H1 (cell line): ENCODE data around the gene ADD1. TPM values are rescaled to one million over a fixed set of nuclear protein-coding genes. Genes with fewer than 3 reads are reported as not detected.

Experiments used
- CTCF ChIA-PET: fragments of 300-600 bp; sonication (Branson Sonifier 250); formaldehyde crosslinking; loops from one replicate; lab custom pipeline; 2021; ENCODE audit not compliant: partially characterized antibody; lab: Charles Lee
- POLR2A ChIA-PET: fragments of 300-600 bp; sonication (Branson Sonifier 250); formaldehyde crosslinking; loops from one replicate; lab custom pipeline; 2021; ENCODE audit warnings: inconsistent platforms; ENCODE audit not compliant: partially characterized antibody; lab: Charles Lee
- DNase-seq, 2 experiments: peaks; one replicate each; pipeline versions ENCODE4 v3.0.0 to v3.0.0-alpha.2; 2010 to 2022; ENCODE audit warnings: low spot score in 2 of 2, low read depth in 1 of 2, mixed read lengths in 1 of 2
- FAIRE-seq: peaks from 2 replicates; lab custom pipeline; 2011; peaks lifted over from hg19 to GRCh38; lab: Jason Lieb, UNC
- H2AFZ ChIP-seq: 2 replicates; pipeline ENCODE4 v1.8.1; 2012; ENCODE audit warnings: low read length, inconsistent platforms
- H2AK5ac ChIP-seq: 2 replicates; pipeline ENCODE4 v1.6.1; 2013; ENCODE audit warnings: low read depth, low read length
- H2BK120ac ChIP-seq: replicated peaks from 2 replicates; pipeline ENCODE3; 2013; ENCODE audit warnings: low read depth, low read length, inconsistent platforms
- H2BK12ac ChIP-seq: 2 replicates; pipeline ENCODE4 v1.6.1; 2013; ENCODE audit warnings: low read depth, low read length
- H2BK15ac ChIP-seq: 2 replicates; pipeline ENCODE4 v1.6.1; 2013; ENCODE audit warnings: low read length
- H2BK20ac ChIP-seq: 2 replicates; pipeline ENCODE4 v1.6.1; 2013; ENCODE audit warnings: low read length
- H2BK5ac ChIP-seq: 2 replicates; pipeline ENCODE4 v1.6.1; 2013; ENCODE audit warnings: low read depth, low read length
- H3K14ac ChIP-seq: 2 replicates; pipeline ENCODE4 v1.6.1; 2013; ENCODE audit warnings: inconsistent platforms; ENCODE audit not compliant: insufficient read length
- H3K18ac ChIP-seq: 2 replicates; pipeline ENCODE4 v1.6.1; 2013; ENCODE audit warnings: low read length; ENCODE audit errors: extremely low read depth
- H3K23ac ChIP-seq: 2 replicates; pipeline ENCODE4 v1.6.1; 2013; ENCODE audit warnings: inconsistent platforms; ENCODE audit not compliant: insufficient read length
- H3K23me2 ChIP-seq: 2 replicates; pipeline ENCODE4 v1.6.1; 2013; ENCODE audit warnings: low read depth, low read length
- H3K27ac ChIP-seq: 2 replicates; pipeline ENCODE4 v1.6.1; 2011; ENCODE audit warnings: low read depth, low read length, inconsistent platforms
- H3K27me3 ChIP-seq, 4 experiments: replicated peaks in 1 of 4; 1 replicate in 1 of 4; 2 replicates in 3 of 4; pipeline versions ENCODE4 v1.6.1 to v1.8.1; 2011 to 2013; ENCODE audit warnings: low read length in 3 of 4, mild to moderate bottlenecking in 3 of 4, inconsistent platforms in 2 of 4, mixed read lengths in 2 of 4, moderate library complexity in 1 of 4; ENCODE audit not compliant: control insufficient read depth in 3 of 4, insufficient read depth in 3 of 4; ENCODE audit errors: extremely low read depth in 1 of 4
- H3K36me3 ChIP-seq, 4 experiments: 2 replicates each; pipeline versions ENCODE4 v1.6.1 to v1.8.1; 2011 to 2013; ENCODE audit warnings: mild to moderate bottlenecking in 4 of 4, low read length in 3 of 4, moderate library complexity in 2 of 4, control low read depth in 1 of 4, inconsistent platforms in 1 of 4; ENCODE audit not compliant: insufficient read depth in 4 of 4, control insufficient read depth in 2 of 4
- H3K4ac ChIP-seq: replicated peaks from 2 replicates; pipeline ENCODE3; 2013; ENCODE audit warnings: low read length, low read depth, mixed read lengths, inconsistent platforms; ENCODE audit not compliant: insufficient read length
- H3K4me1 ChIP-seq, 4 experiments: replicated peaks in 1 of 4; 1 replicate in 1 of 4; 2 replicates in 3 of 4; pipeline versions ENCODE4 v1.6.1 to v1.8.1; 2011 to 2013; ENCODE audit warnings: low read length in 3 of 4, inconsistent platforms in 2 of 4, mixed read lengths in 1 of 4; ENCODE audit not compliant: insufficient read depth in 4 of 4, control insufficient read depth in 3 of 4
- H3K4me2 ChIP-seq, 2 experiments: 2 replicates each; pipeline versions ENCODE4 v1.6.1 to v1.8.1; 2011 to 2013; ENCODE audit warnings: low read depth in 2 of 2, low read length in 2 of 2, control low read depth in 1 of 2, inconsistent platforms in 1 of 2, mild to moderate bottlenecking in 1 of 2; ENCODE audit not compliant: insufficient read depth in 1 of 2
- H3K4me3 ChIP-seq, 4 experiments: fragments of 200-600, 300-600 bp in 1 of 4; sonication (generic), shearing (Covaris generic), sonication (Bioruptor Twin) in 1 of 4; 2 replicates each; pipeline versions ENCODE4 v1.5.1 to v1.8.1; 2011 to 2016; ENCODE audit warnings: low read length in 4 of 4, low read depth in 3 of 4, control low read depth in 2 of 4, inconsistent platforms in 2 of 4, mild to moderate bottlenecking in 2 of 4, mixed read lengths in 1 of 4, moderate library complexity in 1 of 4; ENCODE audit not compliant: insufficient read depth in 2 of 4; ENCODE audit errors: extremely low read depth in 1 of 4
- H3K56ac ChIP-seq: replicated peaks from 2 replicates; pipeline ENCODE3; 2013; ENCODE audit warnings: low read depth, mild to moderate bottlenecking, mixed read lengths, low read length, inconsistent platforms; ENCODE audit not compliant: insufficient read length
- H3K79me1 ChIP-seq: 2 replicates; pipeline ENCODE4 v1.6.1; 2013; ENCODE audit warnings: low read depth, low read length, control low read depth
- H3K79me2 ChIP-seq, 2 experiments: 2 replicates each; pipeline versions ENCODE4 v1.6.1 to v1.8.1; 2012 to 2013; ENCODE audit warnings: low read length in 2 of 2, mild to moderate bottlenecking in 2 of 2, inconsistent platforms in 1 of 2; ENCODE audit not compliant: insufficient read depth in 2 of 2, control insufficient read depth in 1 of 2
- H3K9ac ChIP-seq, 4 experiments: replicated peaks in 1 of 4; 1 replicate in 1 of 4; 2 replicates in 3 of 4; pipeline versions ENCODE4 v1.6.1 to v1.8.1; 2011 to 2013; ENCODE audit warnings: low read depth in 3 of 4, low read length in 3 of 4, control low read depth in 2 of 4, mild to moderate bottlenecking in 2 of 4, moderate library complexity in 2 of 4, inconsistent platforms in 1 of 4; ENCODE audit errors: extremely low read depth in 1 of 4
- H3K9me3 ChIP-seq, 2 experiments: 2 replicates each; pipeline versions ENCODE4 v1.6.1 to v1.8.1; 2012 to 2013; ENCODE audit warnings: mild to moderate bottlenecking in 2 of 2, moderate library complexity in 2 of 2, control low read depth in 1 of 2, inconsistent platforms in 1 of 2, low read depth in 1 of 2, low read length in 1 of 2, mixed read lengths in 1 of 2; ENCODE audit not compliant: insufficient read depth in 2 of 2
- H4K20me1 ChIP-seq, 2 experiments: replicated peaks in 1 of 2; 2 replicates each; pipeline versions ENCODE3 to v1.8.1; 2011 to 2013; ENCODE audit warnings: inconsistent platforms in 2 of 2, low read length in 2 of 2, mild to moderate bottlenecking in 1 of 2; ENCODE audit not compliant: insufficient read depth in 2 of 2, control insufficient read depth in 1 of 2
- H4K5ac ChIP-seq: 2 replicates; pipeline ENCODE4 v1.6.1; 2013; ENCODE audit warnings: low read length, low read depth, mixed read lengths, inconsistent platforms; ENCODE audit not compliant: insufficient read length
- H4K8ac ChIP-seq: 2 replicates; pipeline ENCODE4 v1.8.0; 2013; ENCODE audit warnings: mild to moderate bottlenecking, moderate library complexity, low read length, inconsistent platforms; ENCODE audit not compliant: insufficient read depth; ENCODE audit errors: extremely low read depth
- H4K91ac ChIP-seq: replicated peaks from 2 replicates; pipeline ENCODE3; 2013; ENCODE audit warnings: low read length, mixed read lengths, inconsistent platforms; ENCODE audit not compliant: insufficient read length
- JUND ChIP-seq: IDR thresholded peaks from 2 replicates; pipeline ENCODE4 v1.6.1; 2011; ENCODE audit warnings: mild to moderate bottlenecking, improper control_type of control experiment, low read length
- RBBP5 ChIP-seq: IDR thresholded peaks from 2 replicates; pipeline ENCODE4 v1.7.1; 2012; ENCODE audit warnings: low read depth, mild to moderate bottlenecking, inconsistent platforms, low read length, moderate library complexity, borderline replicate concordance
- RXRA ChIP-seq: IDR thresholded peaks from 2 replicates; pipeline ENCODE4 v1.6.1; 2011; ENCODE audit warnings: low read depth, mild to moderate bottlenecking, low read length, moderate library complexity; ENCODE audit not compliant: insufficient read depth
- WGBS, 2 experiments: shearing (Covaris generic) in 1 of 2; methylation state at CpG; one replicate each; pipeline versions ENCODE4 v1.1.6 to v1.1.7; 2013 to 2015; ENCODE audit warnings: low lambda C conversion rate in 2 of 2, mixed read lengths in 2 of 2, inconsistent platforms in 1 of 2, low coverage in 1 of 2, missing lambda C conversion rate in 1 of 2; ENCODE audit not compliant: insufficient replicate concordance in 2 of 2, insufficient coverage in 1 of 2, insufficient read length in 1 of 2; ENCODE audit errors: extremely low coverage in 1 of 2, missing lambda C conversion rate in 1 of 2; 5-methylcytosine and 5-hydroxymethylcytosine counted together
- polyA plus RNA-seq, 7 experiments: library from polyadenylated mRNA; depleted of rRNA in 3 of 7; stranded (reverse) in 5 of 7; unstranded in 2 of 7; fragments of >200 nt in 5 of 7; fragments of 200-250 nt in 2 of 7; gene quantifications; 1 replicate in 5 of 7; 2 replicates in 1 of 7; 4 replicates in 1 of 7; pipeline versions ENCODE4 v1.2.1 to v1.2.3, GENCODE V29; 2011 to 2013; ENCODE audit warnings: missing spikeins in 2 of 7, mixed read lengths in 2 of 7
- total RNA-seq: library from RNA; stranded (reverse); fragmentation: NEBNext Ultra II Directional; extraction: Animal tissue kit (Norgen Biotek cat#: 25700); gene quantifications from 2 replicates; pipeline ENCODE4 v1.2.1, GENCODE V29; 2021

The ADD1 gene
- total and polyA plus RNA-seq, 2 of the 8 experiments (the other 6 are each of a cell fraction or from before 2014, with no cell fraction given) = 113 to 143 TPM

DNA sequence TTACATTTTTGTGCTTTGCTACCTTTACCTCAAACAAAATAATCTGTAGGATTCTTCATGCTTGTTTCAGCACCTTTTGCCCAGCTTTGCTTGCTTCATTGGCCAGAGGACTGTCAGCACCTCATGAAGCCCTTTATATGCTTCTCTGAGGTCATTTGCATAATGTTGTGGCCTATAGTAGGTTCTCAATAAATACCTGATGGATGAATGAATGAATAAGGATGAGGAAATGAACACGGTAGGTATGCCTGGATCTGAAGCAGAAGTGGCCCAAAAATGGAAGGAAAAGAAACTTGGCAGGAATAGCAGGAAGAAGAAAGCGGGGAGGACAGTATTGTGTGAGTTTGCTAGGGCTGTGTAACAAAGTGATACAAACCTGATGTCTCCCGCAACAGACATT is 127.6 kb downstream of the ADD1 start:
- Histone ChIP-seq H3K27me3 (no peaks in the 10 kb centered on the region), H3K23me2 (no peaks in the 10 kb centered on the region), H2BK20ac (no peak overlapping the region), H3K18ac (no peak overlapping the region), H2BK12ac (no peak overlapping the region), H2AFZ (no peak overlapping the region), H4K5ac (no peak overlapping the region), H3K36me3 (no peaks in the 10 kb centered on the region), H3K23ac (no peak overlapping the region), H4K91ac (no peak overlapping the region), H3K4me1 (no peaks in the 10 kb centered on the region), H3K79me1 (no peaks in the 10 kb centered on the region), H4K20me1 (no peaks in the 10 kb centered on the region), H3K79me2 (no peaks in the 10 kb centered on the region), H3K4me2 (no peak overlapping the region), H3K9me3 (no peaks in the 10 kb centered on the region), H2BK120ac (no peak overlapping the region), H3K4ac (no peak overlapping the region), H3K27ac (no peak overlapping the region), H4K8ac (no peak overlapping the region), H3K9ac (no peak overlapping the region), H2BK5ac (no peak overlapping the region), H3K14ac (no peak overlapping the region), H2BK15ac (no peak overlapping the region), H2AK5ac (no peak overlapping the region), H3K56ac (no peak overlapping the region), H3K4me3 (no peak overlapping the region)
- ChIA-PET CTCF (no interaction called here), POLR2A (interaction anchor here (0.8 kb wide), 1 partner anchor 9 kb away, joined by 3 read pairs; no protein-coding TSS in a partner anchor)
- no peak for FAIRE-seq
- TF ChIP-seq RXRA (no peak), RBBP5 (no peak), JUND (no peak)
- DNase-seq = no peak
- 90% methylated on average over 3 of the region's 3 CpGs; no CpG with 5 or more reads in 1 of the 2 experiments for WGBS, 2 experiments
